GM23248 (cell line): Measurements from ENCODE around the gene ZFP90.

Experiments used
- EZH2 ChIP-seq: fragments of 200-600 bp; sonication (generic); IDR thresholded peaks from 2 replicates; pipeline ENCODE4 v1.6.1; 2018; ENCODE audit warnings: antibody characterized with exemption, mild to moderate bottlenecking; ENCODE audit not compliant: insufficient read depth, poor library complexity, severe bottlenecking
- EZH2phosphoT487 ChIP-seq: fragments of 200-600 bp; sonication (generic); IDR thresholded peaks from 2 replicates; pipeline ENCODE4 v1.6.1; 2018; ENCODE audit warnings: antibody characterized with exemption, moderate library complexity, mild to moderate bottlenecking, low read depth; ENCODE audit not compliant: insufficient read depth

DNA sequence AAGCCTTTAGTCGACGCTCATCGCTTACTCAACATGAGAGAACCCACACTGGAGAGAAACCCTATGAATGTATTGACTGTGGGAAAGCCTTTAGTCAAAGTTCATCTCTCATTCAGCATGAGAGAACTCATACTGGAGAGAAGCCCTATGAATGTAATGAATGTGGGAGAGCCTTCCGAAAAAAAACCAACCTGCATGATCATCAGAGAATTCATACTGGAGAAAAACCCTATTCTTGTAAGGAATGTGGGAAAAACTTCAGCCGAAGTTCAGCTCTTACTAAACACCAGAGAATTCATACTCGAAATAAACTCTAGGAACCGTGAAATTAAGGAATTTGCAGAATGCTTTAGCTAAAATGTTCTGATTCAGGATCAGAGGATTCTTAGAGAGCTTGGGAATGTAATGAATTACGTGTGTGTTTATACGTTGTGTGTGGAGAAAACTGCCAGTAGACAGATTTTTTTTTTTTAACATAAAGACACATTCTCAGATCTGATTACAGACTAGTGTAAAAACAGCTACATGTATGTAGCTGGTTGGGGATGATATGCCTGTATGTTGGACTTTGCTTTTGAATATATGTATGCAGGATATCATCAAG, 25.4 kb downstream of the ZFP90 start:
- TF ChIP-seq EZH2, result no peak
- TF ChIP-seq EZH2phosphoT487, result no peak
